ENCODE data around the gene UHRF2. TPM values are rescaled to one million over a fixed set of nuclear protein-coding genes. Genes with fewer than 3 reads are reported as not detected.

UHRF2 gene, protein sequence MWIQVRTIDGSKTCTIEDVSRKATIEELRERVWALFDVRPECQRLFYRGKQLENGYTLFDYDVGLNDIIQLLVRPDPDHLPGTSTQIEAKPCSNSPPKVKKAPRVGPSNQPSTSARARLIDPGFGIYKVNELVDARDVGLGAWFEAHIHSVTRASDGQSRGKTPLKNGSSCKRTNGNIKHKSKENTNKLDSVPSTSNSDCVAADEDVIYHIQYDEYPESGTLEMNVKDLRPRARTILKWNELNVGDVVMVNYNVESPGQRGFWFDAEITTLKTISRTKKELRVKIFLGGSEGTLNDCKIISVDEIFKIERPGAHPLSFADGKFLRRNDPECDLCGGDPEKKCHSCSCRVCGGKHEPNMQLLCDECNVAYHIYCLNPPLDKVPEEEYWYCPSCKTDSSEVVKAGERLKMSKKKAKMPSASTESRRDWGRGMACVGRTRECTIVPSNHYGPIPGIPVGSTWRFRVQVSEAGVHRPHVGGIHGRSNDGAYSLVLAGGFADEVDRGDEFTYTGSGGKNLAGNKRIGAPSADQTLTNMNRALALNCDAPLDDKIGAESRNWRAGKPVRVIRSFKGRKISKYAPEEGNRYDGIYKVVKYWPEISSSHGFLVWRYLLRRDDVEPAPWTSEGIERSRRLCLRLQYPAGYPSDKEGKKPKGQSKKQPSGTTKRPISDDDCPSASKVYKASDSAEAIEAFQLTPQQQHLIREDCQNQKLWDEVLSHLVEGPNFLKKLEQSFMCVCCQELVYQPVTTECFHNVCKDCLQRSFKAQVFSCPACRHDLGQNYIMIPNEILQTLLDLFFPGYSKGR
- 23.3 to 34.4 TPM (median 28.9 TPM) in 5 replicates for total RNA-seq (2022; extraction: Qiagen RNA extraction)

DNA sequence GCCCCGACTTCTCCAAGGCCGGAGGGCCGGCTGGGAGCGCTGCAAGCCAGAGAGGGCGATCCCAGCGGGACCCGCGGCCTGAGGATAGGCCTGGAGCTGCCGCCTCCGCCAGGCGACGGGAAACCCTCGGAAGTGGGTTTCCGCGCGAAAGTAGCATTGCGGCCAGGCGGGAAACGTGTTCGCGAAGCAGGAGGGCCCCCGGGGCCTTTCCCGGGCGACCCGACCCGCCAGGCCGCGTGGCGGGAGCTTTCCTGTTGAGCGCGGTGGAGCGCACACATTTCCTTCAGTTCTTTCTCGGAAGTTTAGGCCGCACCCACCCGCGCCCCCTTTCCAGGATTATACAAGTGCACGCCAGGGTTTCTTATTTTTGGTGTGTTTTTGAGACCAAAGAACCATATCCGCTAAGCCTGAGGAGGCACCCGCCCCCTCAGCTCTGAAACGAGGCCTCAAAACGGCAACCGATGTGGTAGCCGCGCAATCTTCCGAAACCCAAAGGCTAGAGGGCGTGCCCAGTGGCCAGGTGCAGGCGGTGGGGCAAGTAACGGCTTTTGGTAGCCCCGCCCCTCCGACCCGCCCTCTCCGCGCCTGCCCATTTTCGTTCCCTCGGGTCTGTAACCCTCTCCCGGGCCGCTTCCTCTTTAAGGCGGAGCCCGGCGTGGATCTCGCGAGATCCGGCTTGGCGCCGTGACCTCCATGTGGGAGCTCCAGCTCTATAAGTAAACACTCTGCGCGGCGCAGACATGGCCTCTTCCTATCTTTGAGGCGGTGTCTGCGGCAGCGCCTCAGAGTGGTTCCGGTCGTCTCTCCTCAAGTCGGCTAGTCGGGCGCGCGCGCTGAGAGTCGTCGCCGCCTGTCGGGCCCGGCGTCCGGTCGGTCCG is at the start of gene UHRF2:
Gene UHRF2, plus strand, starts transcription at position 713 of the 878 bp plus-strand sequence. CDS start 292 bp downstream, outside the sequence.

Other genes starting within 250 kb of the UHRF2 start
- gene IL33, start 197.4 kb upstream of the UHRF2 start, total RNA-seq (2022; extraction: Qiagen RNA extraction): 0.10 to 0.55 TPM (median 0.43 TPM) in 5 replicates
- gene TPD52L3, start 84.8 kb upstream of the UHRF2 start, total RNA-seq (2022; extraction: Qiagen RNA extraction): not detected in 5 replicates
- gene GLDC, start 232.5 kb downstream of the UHRF2 start, total RNA-seq (2022; extraction: Qiagen RNA extraction): 12.6 to 16.1 TPM (median 13.0 TPM) in 5 replicates